Natural killer cell (primary cell): ENCODE results near the gene CAV2. TPM values are rescaled to one million over a fixed set of nuclear protein-coding genes. Genes with fewer than 3 reads are reported as not detected.

Source experiments
- ATAC-seq, 3 donors: fragments of 150-1000 bp in 2 of 3; fragments of 200-7000 bp in 1 of 3; cut with Tn5 transposase; 1 replicate in 1 of 3; 2 replicates in 2 of 3; pipeline ENCODE4 v1.10.0; 2021; ENCODE audit warnings: mild to moderate bottlenecking in 2 of 3, moderate library complexity in 2 of 3
- DNase-seq, 2 donors: peaks; one replicate each; pipeline versions ENCODE4 v3.0.0 to v3.0.0-alpha.2; 2013 to 2021; ENCODE audit warnings: mixed read lengths in 1 of 2
- H3K27ac ChIP-seq: one replicate; pipeline ENCODE4 v1.5.1; 2013; ENCODE audit warnings: mild to moderate bottlenecking, low read length
- H3K27me3 ChIP-seq: one replicate; pipeline ENCODE4 v1.6.1; 2013; ENCODE audit warnings: low read length; ENCODE audit not compliant: control insufficient read depth, insufficient read depth
- H3K36me3 ChIP-seq: one replicate; pipeline ENCODE4 v1.6.1; 2013; ENCODE audit warnings: low read length; ENCODE audit not compliant: control insufficient read depth, insufficient read depth
- H3K4me1 ChIP-seq: one replicate; pipeline ENCODE4 v1.6.1; 2013; ENCODE audit warnings: low read length; ENCODE audit not compliant: control insufficient read depth, insufficient read depth
- H3K4me3 ChIP-seq: one replicate; pipeline ENCODE4 v1.5.1; 2013; ENCODE audit warnings: low read length
- H3K9me3 ChIP-seq: one replicate; pipeline ENCODE4 v1.6.1; 2013; ENCODE audit warnings: low read length; ENCODE audit not compliant: control insufficient read depth, insufficient read depth
- H3K27ac Mint-ChIP-seq, 2 donors: one replicate each; pipeline ENCODE4 v1.8.0; 2022; ENCODE audit warnings: mild to moderate bottlenecking in 2 of 2, mixed read lengths in 2 of 2, moderate library complexity in 1 of 2
- H3K27me3 Mint-ChIP-seq, 2 donors: one replicate each; pipeline ENCODE4 v1.8.0; 2022; ENCODE audit warnings: low read depth in 2 of 2, mixed read lengths in 2 of 2
- H3K36me3 Mint-ChIP-seq: one replicate; pipeline ENCODE4 v1.8.0; 2022; ENCODE audit warnings: mixed read lengths
- H3K4me1 Mint-ChIP-seq, 2 donors: one replicate each; pipeline ENCODE4 v1.8.0; 2022; ENCODE audit warnings: mixed read lengths in 2 of 2
- H3K4me3 Mint-ChIP-seq: one replicate; pipeline ENCODE4 v1.8.0; 2022; ENCODE audit warnings: mild to moderate bottlenecking, moderate library complexity, mixed read lengths
- H3K9me3 Mint-ChIP-seq, 2 donors: one replicate each; pipeline ENCODE4 v1.8.0; 2022; ENCODE audit warnings: mixed read lengths in 2 of 2
- CTCF ChIP-seq: fragments of 200-600 bp; IDR thresholded peaks from one replicate; pipeline ENCODE4 v1.8.0; 2022; ENCODE audit warnings: antibody characterized with exemption
- WGBS: methylation state at CpG from one replicate; pipeline ENCODE4 v1.1.7; 2013; ENCODE audit warnings: missing lambda C conversion rate; ENCODE audit not compliant: insufficient coverage; 5-methylcytosine and 5-hydroxymethylcytosine counted together
- intact Hi-C: fragments of 100-400 bp; cut with micrococcal nuclease; formaldehyde crosslinking; loops from one replicate; pipeline ENCODE4 v1.14.2; 2022
- total RNA-seq, 4 donors: library from RNA; stranded (reverse); fragments of 120-200 nt in 1 of 4; gene quantifications; one replicate each; pipeline versions ENCODE4 v1.2.3 to v1.2.4, GENCODE V29; 2013 to 2022

The CAV2 gene
- total RNA-seq, 3 donors from 2014 or later (not counting 1 experiment from before 2014, with no cell fraction given), result 1.9 TPM; not detected in 2

DNA sequence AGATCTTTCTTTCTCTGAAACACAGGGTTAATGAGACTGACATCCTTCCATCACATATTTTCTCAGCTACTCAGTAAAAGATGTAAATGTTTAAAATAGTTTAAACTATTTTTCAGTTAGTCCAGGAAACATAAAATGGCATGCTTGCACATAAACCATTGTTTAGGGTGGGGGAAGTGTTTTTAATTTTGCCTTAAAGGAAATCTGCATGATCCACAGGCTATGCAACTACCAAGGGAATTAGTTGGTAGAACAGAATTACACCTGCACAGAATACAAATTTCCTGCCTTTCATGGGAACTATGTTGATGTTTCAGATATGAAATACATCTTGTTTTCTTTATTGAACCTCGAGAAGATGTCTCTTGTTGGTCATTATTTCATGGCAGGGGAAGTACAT is 35.9 kb downstream of the CAV2 start:
- Mint-ChIP-seq H3K27ac (no peak overlapping the region), H3K27me3 (peaks cover 15 to 47% of the 10 kb centered on the region in 2 donors)
- ATAC-seq, result no peak

DNA sequence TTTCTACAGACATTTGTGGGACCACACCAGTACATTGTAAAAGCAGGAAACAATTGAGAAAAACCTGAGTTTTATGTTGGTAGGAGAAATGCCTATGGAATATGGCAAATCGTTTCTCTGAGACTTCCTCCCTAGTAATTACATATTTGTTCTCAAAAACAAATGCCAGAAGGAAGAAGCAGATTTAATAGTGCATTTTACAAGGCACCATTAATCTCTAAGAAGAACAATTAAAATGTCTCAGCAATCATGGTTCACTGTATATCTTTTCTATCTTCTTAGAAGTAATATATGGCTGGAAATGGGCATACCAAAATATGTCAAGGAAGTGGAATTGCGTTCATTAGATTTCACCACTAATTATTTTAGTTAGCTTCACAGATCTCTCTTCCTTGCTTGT is 38.6 kb downstream of the CAV2 start:
- intact Hi-C loops, result no loop called here
- no peaks in the 10 kb centered on the region for H3K9me3 Mint-ChIP-seq
- DNase-seq, result no peak
- peaks cover 2% of the 10 kb centered on the region for H3K27me3 ChIP-seq
- peaks cover 13 to 40% of the 10 kb centered on the region in 2 donors for H3K27me3 Mint-ChIP-seq
- H3K27ac Mint-ChIP-seq, result no peak overlapping the region
- no peaks in the 10 kb centered on the region for H3K36me3 ChIP-seq
- no peak overlapping the region for H3K27ac ChIP-seq
- no peaks in the 10 kb centered on the region for H3K4me1 Mint-ChIP-seq
- 80% methylated on average over 1 of the region's 2 CpGs for WGBS
- H3K36me3 Mint-ChIP-seq, result no peaks in the 10 kb centered on the region
- H3K9me3 ChIP-seq, result no peaks in the 10 kb centered on the region
- H3K4me1 ChIP-seq, result no peaks in the 10 kb centered on the region
- no peak for TF ChIP-seq CTCF
- no peak for ATAC-seq
- no peak overlapping the region for H3K4me3 Mint-ChIP-seq
- H3K4me3 ChIP-seq, result no peak overlapping the region

More for the DNA sequence above, 35.9 kb downstream of the CAV2 start:
- Mint-ChIP-seq H3K9me3 (no peaks in the 10 kb centered on the region), H3K4me3 (no peak overlapping the region), H3K4me1 (no peaks in the 10 kb centered on the region), H3K36me3 (no peaks in the 10 kb centered on the region)
- WGBS, result 100% methylated on average over 1 of the region's 1 CpG
- no peak for DNase-seq
- H3K27ac ChIP-seq, result no peak overlapping the region
- H3K27me3 ChIP-seq, result no peaks in the 10 kb centered on the region
- intact Hi-C loops, result no loop called here
- no peak for TF ChIP-seq CTCF
- H3K4me3 ChIP-seq, result no peak overlapping the region
- no peaks in the 10 kb centered on the region for H3K4me1 ChIP-seq
- no peaks in the 10 kb centered on the region for H3K36me3 ChIP-seq
- H3K9me3 ChIP-seq, result no peaks in the 10 kb centered on the region

DNA sequence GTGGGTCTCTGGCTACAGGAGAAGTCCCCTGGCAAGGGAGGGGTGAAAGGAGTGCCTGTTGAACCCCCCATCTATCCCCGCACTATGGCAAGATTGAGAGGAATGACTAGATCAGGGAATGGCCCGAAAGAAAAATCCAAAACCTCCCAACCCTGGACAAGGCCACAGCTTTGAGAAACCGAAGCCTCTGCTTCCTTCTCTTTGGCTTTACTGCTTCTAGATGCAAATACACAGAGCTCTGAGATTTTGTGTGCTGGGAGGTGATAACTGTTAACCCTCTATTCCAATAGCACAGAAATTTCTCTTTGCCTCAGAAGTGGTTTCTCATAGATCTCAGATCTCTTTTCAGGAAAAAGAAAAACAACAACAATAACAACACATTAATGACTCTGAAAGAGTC is 40.3 kb downstream of the CAV2 start:
- Histone ChIP-seq H3K36me3 (no peaks in the 10 kb centered on the region), H3K4me1 (no peaks in the 10 kb centered on the region), H3K9me3 (no peaks in the 10 kb centered on the region), H3K27me3 (peaks cover 2% of the 10 kb centered on the region), H3K27ac (no peak overlapping the region), H3K4me3 (no peak overlapping the region)
- H3K4me1 Mint-ChIP-seq, result no peaks in the 10 kb centered on the region
- H3K36me3 Mint-ChIP-seq, result no peaks in the 10 kb centered on the region
- H3K4me3 Mint-ChIP-seq, result no peak overlapping the region
- no peak for DNase-seq
- no peaks in the 10 kb centered on the region for H3K9me3 Mint-ChIP-seq
- intact Hi-C loops, result no loop called here
- peaks cover 13 to 54% of the 10 kb centered on the region in 2 donors for H3K27me3 Mint-ChIP-seq
- no peak for ATAC-seq
- no peak overlapping the region for H3K27ac Mint-ChIP-seq
- no CpG with 5 or more reads among the region's 3 CpGs for WGBS
- no peak for TF ChIP-seq CTCF

- Histone ChIP-seq H3K27me3 (peaks cover 2% of the 10 kb centered on the region), H3K4me1 (no peaks in the 10 kb centered on the region), H3K36me3 (no peaks in the 10 kb centered on the region), H3K4me3 (no peak overlapping the region), H3K27ac (no peak overlapping the region), H3K9me3 (no peaks in the 10 kb centered on the region)
- no peak overlapping the region for H3K4me3 Mint-ChIP-seq
- H3K27ac Mint-ChIP-seq, result no peak overlapping the region
- TF ChIP-seq CTCF, result no peak
- H3K36me3 Mint-ChIP-seq, result no peaks in the 10 kb centered on the region
- no peaks in the 10 kb centered on the region for H3K9me3 Mint-ChIP-seq
- peaks cover 13 to 59% of the 10 kb centered on the region in 2 donors for H3K27me3 Mint-ChIP-seq
- no peak for ATAC-seq
- intact Hi-C loops, result no loop called here
- H3K4me1 Mint-ChIP-seq, result no peaks in the 10 kb centered on the region
- DNase-seq, result no peak
Observed at GRCh38 chr7:116540743-116541142, 41.2 kb downstream of the CAV2 start.
